Skin epidermis (tissue), 12 donors: ENCODE results near the gene TBC1D2B.

Source experiments
- H3K27ac ChIP-seq, 21 experiments: fragments of 200-600 bp; sonication (generic) in 11 of 21; one replicate each; pipeline ENCODE4 v1.5.0; 2020; ENCODE audit warnings: mild to moderate bottlenecking in 3 of 21, inconsistent platforms in 2 of 21, moderate library complexity in 2 of 21
- H3K4me3 ChIP-seq, 7 experiments: fragments of 200-600 bp; sonication (generic) in 2 of 7; one replicate each; pipeline ENCODE4 v1.5.0; 2020; ENCODE audit warnings: inconsistent platforms in 2 of 7, mild to moderate bottlenecking in 2 of 7, moderate library complexity in 1 of 7

TBC1D2B gene

GRCh38 chr15:78018946-78019644, 58.4 kb downstream of the TBC1D2B start:
- Histone ChIP-seq H3K27ac (peak overlapping the region in 8 of 21 experiments; percentile 3 to 69 (median 33)), H3K4me3 (no peak overlapping the region)

GRCh38 chr15:78018445-78018844, 59.1 kb downstream of the TBC1D2B start:
- no peak overlapping the region for H3K4me3 ChIP-seq
- peak overlapping the region in 8 of 21 experiments; percentile 3 to 69 (median 33) for H3K27ac ChIP-seq

- no peak overlapping the region for H3K4me3 ChIP-seq
- H3K27ac ChIP-seq: peak overlapping the region in 1 of 21 experiments; percentile 16
Observed at GRCh38 chr15:78016860-78017259, 60.7 kb downstream of the TBC1D2B start.

- Histone ChIP-seq H3K4me3 (no peak overlapping the region), H3K27ac (peak overlapping the region in 1 of 21 experiments; percentile 8)
Observed at GRCh38 chr15:78012643-78013077, 64.9 kb downstream of the TBC1D2B start.

DNA sequence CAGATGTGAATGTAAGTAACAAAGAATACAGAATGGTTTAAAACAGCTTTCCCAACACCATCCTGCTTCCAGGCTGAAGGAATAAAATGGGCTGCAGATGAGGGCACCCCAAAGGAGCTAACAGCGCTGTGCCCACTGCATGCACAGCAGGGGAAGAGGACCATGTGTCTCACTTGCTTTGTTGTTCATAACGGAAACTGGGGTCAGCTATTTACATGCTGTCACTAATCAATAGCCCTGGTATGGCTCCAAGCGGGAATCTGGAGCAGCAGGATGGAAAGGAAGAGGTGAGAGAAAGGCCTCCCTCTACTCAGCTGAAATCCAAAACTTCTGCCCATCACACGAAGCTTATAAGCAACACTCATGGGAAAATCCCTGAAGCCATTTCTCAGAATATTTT, 67.4 kb downstream of the TBC1D2B start:
- Histone ChIP-seq H3K27ac (no peak overlapping the region), H3K4me3 (no peak overlapping the region)

- Histone ChIP-seq H3K4me3 (no peak overlapping the region), H3K27ac (peak overlapping the region in 5 of 21 experiments; percentile 1 to 51 (median 33))
Observed at GRCh38 chr15:78007964-78008886, 69.3 kb downstream of the TBC1D2B start.

- Histone ChIP-seq H3K4me3 (no peak overlapping the region), H3K27ac (peak overlapping the region in 5 of 21 experiments; percentile 1 to 51 (median 33))
Observed at GRCh38 chr15:78007211-78007931, 70.1 kb downstream of the TBC1D2B start.

DNA sequence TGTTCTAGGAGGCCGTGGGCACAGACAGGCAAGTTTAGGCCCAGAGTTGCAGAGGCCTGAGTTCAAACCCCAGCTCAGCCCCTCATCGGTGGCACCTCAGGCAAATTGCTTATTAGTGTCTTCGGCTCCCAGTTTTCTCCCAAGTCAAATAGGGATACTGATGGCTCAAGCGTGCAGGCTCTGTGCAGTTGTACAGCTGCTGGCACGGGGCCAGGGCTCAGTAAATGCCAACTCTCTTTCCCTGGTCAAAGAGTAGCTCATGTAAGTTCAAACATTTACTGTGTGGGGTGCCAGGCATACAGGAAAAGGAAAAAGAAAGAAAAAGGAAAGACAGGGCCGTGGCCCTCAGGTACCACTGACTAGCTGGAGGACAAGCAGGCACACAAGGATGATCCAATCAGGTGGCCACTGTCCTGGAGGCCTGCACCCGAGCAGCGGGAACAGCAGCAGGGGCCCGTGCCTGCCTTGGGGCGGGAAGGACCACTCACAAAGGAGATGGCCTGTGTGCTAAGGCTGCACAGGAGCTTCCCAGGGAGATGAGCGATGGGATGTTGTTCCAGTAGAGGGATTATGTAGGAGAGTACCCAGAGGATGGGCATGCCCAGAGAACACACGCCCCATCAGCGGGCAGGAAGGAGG, 70.8 kb downstream of the TBC1D2B start:
- Histone ChIP-seq H3K4me3 (no peak overlapping the region), H3K27ac (peak overlapping the region in 2 of 21 experiments; percentile 18 to 51)

DNA sequence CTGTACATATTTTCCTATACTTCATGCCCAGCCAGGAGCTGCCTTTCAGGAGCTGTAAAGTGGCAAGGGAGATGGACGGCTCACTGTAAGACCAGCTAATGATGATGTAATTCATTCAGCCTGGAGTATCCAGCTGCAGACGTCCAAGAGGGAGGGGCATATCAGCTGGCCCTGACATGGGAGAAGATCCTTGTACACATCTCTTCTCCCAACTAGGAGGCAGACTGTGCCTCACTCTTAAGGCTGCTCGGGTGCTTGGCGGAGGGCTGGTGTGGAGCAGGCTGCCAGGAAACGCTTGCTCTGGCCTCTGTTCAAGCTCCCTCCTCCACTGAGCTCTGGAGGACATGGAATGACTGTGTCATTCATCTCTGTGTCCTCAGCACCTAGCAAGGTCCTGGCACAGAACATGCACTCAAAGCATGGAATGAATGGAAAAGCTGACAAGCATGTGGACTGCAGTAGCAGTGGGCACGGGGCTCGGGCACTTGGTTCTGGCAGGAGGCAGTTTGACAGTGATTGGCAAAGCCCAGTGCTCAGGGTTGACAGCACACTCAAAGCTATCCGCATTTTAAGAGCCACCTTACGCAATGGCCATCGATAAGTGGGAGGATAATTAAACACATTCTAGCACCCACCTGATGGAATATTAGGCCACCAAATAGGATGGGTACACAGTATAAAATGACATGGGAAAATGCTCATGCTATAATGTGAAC, 72.4 kb downstream of the TBC1D2B start:
- H3K4me3 ChIP-seq: no peak overlapping the region

DNA sequence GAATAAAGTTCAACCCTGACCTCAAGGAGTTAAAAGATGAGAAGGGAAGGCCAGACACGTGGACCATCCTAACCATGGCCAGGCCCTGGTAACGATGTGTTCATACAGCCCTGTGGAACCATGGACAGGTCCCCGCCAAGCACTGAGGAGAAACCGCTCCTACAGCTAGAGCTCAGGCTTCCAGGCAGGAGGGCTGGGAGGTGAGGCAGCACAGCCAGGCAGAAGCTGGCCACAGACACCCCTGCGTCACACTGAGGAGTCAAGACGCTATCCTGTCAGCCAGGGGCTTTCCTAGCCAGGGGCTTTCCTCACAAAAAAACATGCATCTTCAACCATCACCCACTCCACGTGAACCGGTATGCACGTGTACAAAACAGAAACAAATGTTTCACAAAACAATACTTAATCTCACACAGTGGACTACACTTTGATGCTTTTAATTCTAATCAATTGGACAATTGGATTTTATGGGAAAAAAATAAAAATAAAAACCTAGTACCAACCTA, 73.2 kb downstream of the TBC1D2B start:
- Histone ChIP-seq H3K4me3 (no peak overlapping the region), H3K27ac (peak overlapping the region in 4 of 21 experiments; percentile 2 to 44 (median 20))

More for the DNA sequence above, 72.4 kb downstream of the TBC1D2B start:
- H3K27ac ChIP-seq: peak overlapping the region in 4 of 21 experiments; percentile 13 to 63 (median 32)

- peak overlapping the region in 1 of 21 experiments; percentile 27 for H3K27ac ChIP-seq
- H3K4me3 ChIP-seq: no peak overlapping the region
Observed at GRCh38 chr15:78003539-78004008, 73.9 kb downstream of the TBC1D2B start.

GRCh38 chr15:78002996-78003395, 74.5 kb downstream of the TBC1D2B start:
- Histone ChIP-seq H3K4me3 (no peak overlapping the region), H3K27ac (no peak overlapping the region)

GRCh38 chr15:78001656-78002055, 75.9 kb downstream of the TBC1D2B start:
- Histone ChIP-seq H3K27ac (no peak overlapping the region), H3K4me3 (no peak overlapping the region)

GRCh38 chr15:78000927-78001249, 76.6 kb downstream of the TBC1D2B start:
- peak overlapping the region in 4 of 21 experiments; percentile 9 to 53 (median 20) for H3K27ac ChIP-seq
- H3K4me3 ChIP-seq: no peak overlapping the region

GRCh38 chr15:78000091-78000926, 77.2 kb downstream of the TBC1D2B start:
- Histone ChIP-seq H3K27ac (peak overlapping the region in 4 of 21 experiments; percentile 9 to 53 (median 20)), H3K4me3 (no peak overlapping the region)

GRCh38 chr15:77999486-77999885, 78.0 kb downstream of the TBC1D2B start:
- Histone ChIP-seq H3K27ac (no peak overlapping the region), H3K4me3 (no peak overlapping the region)

DNA sequence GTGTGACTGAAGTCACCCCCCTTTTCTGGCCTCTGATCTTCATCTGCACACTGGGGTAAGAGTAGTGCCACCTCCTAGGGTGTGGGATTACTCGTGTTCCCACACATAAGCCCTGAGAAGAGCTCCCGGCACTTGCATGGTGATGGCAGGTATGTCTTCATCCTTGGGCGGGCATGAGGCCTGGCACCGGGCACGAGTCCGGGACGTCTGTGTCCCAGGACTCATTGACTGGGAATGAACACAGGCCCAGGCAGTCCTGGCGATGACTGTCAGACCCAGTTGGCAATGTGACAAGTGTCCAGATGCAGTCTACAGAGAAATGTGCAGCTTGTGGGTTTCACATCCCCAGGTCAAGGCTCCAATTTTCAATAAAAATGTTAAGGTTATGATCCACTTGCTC, 78.9 kb downstream of the TBC1D2B start:
- no peak overlapping the region for H3K27ac ChIP-seq
- no peak overlapping the region for H3K4me3 ChIP-seq
